Measurements from ENCODE around the gene FAR2. TPM values are rescaled to one million over a fixed set of nuclear protein-coding genes. Genes with fewer than 3 reads are reported as not detected.

FAR2 gene
- total RNA-seq, 3 donors from 2014 or later: 8.2 to 18.2 (median 9.8) TPM

GRCh38 chr12:29204521-29204920 is 55.4 kb downstream of the FAR2 start:
- no peaks in the 10 kb centered on the region for H3K27me3 ChIP-seq
- H3K4me3 ChIP-seq: no peak overlapping the region
- no peaks in the 10 kb centered on the region for H3K36me3 ChIP-seq
- DNase-seq (ENCODE audit: low spot score in 2 of 2): no peak
- TF ChIP-seq CTCF (IDR thresholded peaks at IDR 0.05) (no peak), POLR2AphosphoS5 (IDR thresholded peaks at IDR 0.05) (no peak), POLR2A (IDR thresholded peaks at IDR 0.05) (no peak)
- no peaks in the 10 kb centered on the region for H3K9me3 ChIP-seq
- no peaks in the 10 kb centered on the region for H3K4me1 ChIP-seq
- no peak overlapping the region for H3K27ac ChIP-seq
- intact Hi-C loops (cut with DNase I; ENCODE audit: low total_unique reads): no loop called here

DNA sequence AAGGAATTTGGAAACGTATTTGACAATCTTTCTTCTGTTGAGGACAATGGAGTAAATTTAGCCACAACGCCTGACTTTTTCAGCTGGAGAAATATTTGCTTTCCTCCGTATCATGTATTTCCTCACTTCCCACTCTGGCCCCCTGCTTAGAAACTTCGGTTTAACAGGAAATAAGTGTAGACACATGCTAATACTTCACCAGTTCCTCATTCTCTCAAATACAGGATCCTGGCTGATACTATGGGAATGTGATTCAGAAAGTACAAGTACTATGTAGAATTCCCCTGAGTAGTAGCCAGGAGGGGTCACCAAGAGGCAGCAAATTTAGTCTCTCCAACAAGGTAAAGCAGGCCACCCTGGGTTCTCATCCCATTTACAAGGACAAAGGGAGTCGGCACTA is 58.0 kb downstream of the FAR2 start:
- intact Hi-C loops (cut with DNase I; ENCODE audit: low total_unique reads): no loop called here
- DNase-seq (ENCODE audit: low spot score in 2 of 2): no peak
- no peaks in the 10 kb centered on the region for H3K4me1 ChIP-seq
- H3K36me3 ChIP-seq: no peaks in the 10 kb centered on the region
- no peaks in the 10 kb centered on the region for H3K9me3 ChIP-seq
- H3K27ac ChIP-seq: no peak overlapping the region
- H3K4me3 ChIP-seq: no peak overlapping the region
- TF ChIP-seq POLR2A (IDR thresholded peaks at IDR 0.05) (no peak), CTCF (IDR thresholded peaks at IDR 0.05) (no peak), POLR2AphosphoS5 (IDR thresholded peaks at IDR 0.05) (no peak)
- no peaks in the 10 kb centered on the region for H3K27me3 ChIP-seq

- intact Hi-C loops (cut with DNase I; ENCODE audit: low total_unique reads): no loop called here
- H3K27ac ChIP-seq: no peak overlapping the region
- TF ChIP-seq CTCF (IDR thresholded peaks at IDR 0.05) (no peak), POLR2A (IDR thresholded peaks at IDR 0.05) (no peak), POLR2AphosphoS5 (IDR thresholded peaks at IDR 0.05) (no peak)
Measured at GRCh38 chr12:29208060-29208459, 59.0 kb downstream of the FAR2 start.

GRCh38 chr12:29208936-29209701 is 60.0 kb downstream of the FAR2 start:
- Histone ChIP-seq H3K27me3 (no peaks in the 10 kb centered on the region), H3K4me1 (no peaks in the 10 kb centered on the region), H3K36me3 (no peaks in the 10 kb centered on the region), H3K27ac (no peak overlapping the region), H3K4me3 (no peak overlapping the region), H3K9me3 (no peaks in the 10 kb centered on the region)
- DNase-seq (ENCODE audit: low spot score in 2 of 2): no peak
- TF ChIP-seq CTCF (IDR thresholded peaks at IDR 0.05): no peak
- TF ChIP-seq POLR2A (IDR thresholded peaks at IDR 0.05): no peak
- TF ChIP-seq POLR2AphosphoS5 (IDR thresholded peaks at IDR 0.05): no peak
- intact Hi-C loops (cut with DNase I; ENCODE audit: low total_unique reads): no loop called here

More at GRCh38 chr12:29208060-29208459, 59.0 kb downstream of the FAR2 start:
- no peaks in the 10 kb centered on the region for H3K9me3 ChIP-seq
- H3K4me1 ChIP-seq: no peaks in the 10 kb centered on the region
- no peaks in the 10 kb centered on the region for H3K36me3 ChIP-seq
- DNase-seq (ENCODE audit: low spot score in 2 of 2): no peak
- H3K4me3 ChIP-seq: no peak overlapping the region
- no peaks in the 10 kb centered on the region for H3K27me3 ChIP-seq

GRCh38 chr12:29211696-29212095 is 62.6 kb downstream of the FAR2 start:
- Histone ChIP-seq H3K36me3 (no peaks in the 10 kb centered on the region), H3K4me3 (no peak overlapping the region), H3K27me3 (no peaks in the 10 kb centered on the region), H3K27ac (no peak overlapping the region), H3K4me1 (no peaks in the 10 kb centered on the region), H3K9me3 (no peaks in the 10 kb centered on the region)
- no peak for DNase-seq (ENCODE audit: low spot score in 2 of 2)
- intact Hi-C loops (cut with DNase I; ENCODE audit: low total_unique reads): no loop called here
- TF ChIP-seq POLR2AphosphoS5 (IDR thresholded peaks at IDR 0.05): no peak
- no peak for TF ChIP-seq CTCF (IDR thresholded peaks at IDR 0.05)
